Measurements from ENCODE around the gene SMAD3. TPM values are rescaled to one million over a fixed set of nuclear protein-coding genes. Genes with fewer than 3 reads are reported as not detected.

The SMAD3 gene
- polyA plus RNA-seq, 1 donor from 2014 or later, result 1.0 TPM

DNA sequence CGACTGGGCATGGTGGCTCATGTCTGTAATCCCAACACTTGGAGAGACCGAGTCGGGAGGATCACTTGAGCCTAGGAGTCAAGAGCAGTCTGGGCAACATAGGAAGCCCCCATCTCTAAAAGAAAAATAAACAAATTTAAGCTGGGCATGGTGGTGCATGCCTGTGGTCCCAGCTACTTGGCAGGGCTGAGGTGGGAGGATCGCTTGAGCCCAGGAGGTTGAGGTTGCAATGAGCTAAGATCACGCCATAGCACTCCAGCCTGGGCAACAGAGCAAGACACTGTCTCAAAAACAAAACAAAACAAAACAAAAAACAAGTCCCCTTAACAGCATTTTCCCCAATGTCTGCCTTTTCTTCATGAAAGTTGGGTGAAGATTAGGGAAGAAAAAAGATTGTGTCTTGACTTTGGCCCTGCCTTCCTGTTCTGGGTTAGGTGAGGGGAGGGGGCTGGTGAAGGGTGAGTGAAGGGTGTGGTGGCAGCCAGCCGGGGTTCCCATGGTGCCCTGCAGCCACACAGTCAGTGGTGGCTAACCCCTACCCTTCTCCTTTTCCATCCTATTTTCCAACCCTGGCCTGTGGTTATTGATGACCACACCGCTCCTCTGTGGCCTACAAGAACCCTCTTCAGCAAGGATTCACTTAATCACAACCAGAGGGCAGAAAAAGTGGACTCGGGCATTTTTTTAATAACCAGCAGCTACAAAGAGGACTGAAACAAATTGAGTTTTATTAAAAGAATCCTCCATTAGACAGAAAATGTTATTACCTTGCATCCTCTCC, 28.4 kb upstream of the SMAD3 start:
- Histone ChIP-seq H3K36me3 (ENCODE audit: insufficient read depth, low read length) (no peaks in the 10 kb centered on the region), H2AFZ (ENCODE audit: low read depth, low read length) (no peak overlapping the region), H3K79me2 (replicated peaks; ENCODE audit: insufficient read depth, low read length) (no peaks in the 10 kb centered on the region), H3K9ac (ENCODE audit: low read length) (no peak overlapping the region), H3K4me3 (ENCODE audit: low read length) (no peak overlapping the region), H4K20me1 (ENCODE audit: insufficient read depth) (no peaks in the 10 kb centered on the region), H3K27me3 (ENCODE audit: insufficient read depth, low read depth, low read length) (no peaks in the 10 kb centered on the region), H3K4me2 (ENCODE audit: low read length) (no peak overlapping the region), H3K27ac (ENCODE audit: low read length) (no peak overlapping the region), H3K9me3 (ENCODE audit: low read length) (no peaks in the 10 kb centered on the region), H3F3A (ENCODE audit: insufficient read depth, low read length, poor library complexity, severe bottlenecking) (no peaks in the 10 kb centered on the region), H3K9me2 (ENCODE audit: insufficient read depth, low read length) (no peaks in the 10 kb centered on the region)
- TF ChIP-seq RAD21 (conservative IDR thresholded peaks at IDR 0.05) (no peak), TAF1 (IDR thresholded peaks at IDR 0.05; ENCODE audit: low read depth) (no peak)

DNA sequence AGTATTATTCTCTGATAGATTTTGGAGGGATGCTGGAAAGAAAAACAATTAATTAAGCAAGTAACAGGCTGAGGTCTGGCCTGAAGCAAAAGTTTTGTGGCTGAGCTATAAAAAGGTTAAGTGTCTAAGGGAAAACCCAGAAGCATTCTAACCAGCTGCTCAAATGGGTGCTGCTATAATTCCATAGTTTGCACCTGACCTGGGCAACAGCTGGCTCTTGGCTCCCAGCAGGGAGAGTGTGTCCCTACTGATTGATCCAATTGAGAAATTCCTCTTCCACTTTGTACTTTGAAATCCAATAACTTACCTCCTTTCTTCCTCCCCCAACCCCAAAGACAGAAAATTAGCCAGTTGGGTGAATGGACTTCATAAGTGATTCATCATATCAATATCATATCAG, 27.7 kb upstream of the SMAD3 start:
- Histone ChIP-seq H3K9me3 (ENCODE audit: low read length) (no peaks in the 10 kb centered on the region), H3K27me3 (ENCODE audit: insufficient read depth, low read depth, low read length) (no peaks in the 10 kb centered on the region), H3K4me3 (ENCODE audit: low read length) (no peak overlapping the region), H2AFZ (ENCODE audit: low read depth, low read length) (no peak overlapping the region), H3K9ac (ENCODE audit: low read length) (no peak overlapping the region), H3K79me2 (replicated peaks; ENCODE audit: insufficient read depth, low read length) (no peaks in the 10 kb centered on the region), H3K36me3 (ENCODE audit: insufficient read depth, low read length) (no peaks in the 10 kb centered on the region), H4K20me1 (ENCODE audit: insufficient read depth) (no peaks in the 10 kb centered on the region), H3K27ac (ENCODE audit: low read length) (no peak overlapping the region), H3K4me2 (ENCODE audit: low read length) (no peak overlapping the region), H3F3A (ENCODE audit: insufficient read depth, low read length, poor library complexity, severe bottlenecking) (no peaks in the 10 kb centered on the region), H3K9me2 (ENCODE audit: insufficient read depth, low read length) (no peaks in the 10 kb centered on the region)
- TF ChIP-seq EP300 (conservative IDR thresholded peaks at IDR 0.05; ENCODE audit: poor library complexity, severe bottlenecking) (no peak), SMC3 (conservative IDR thresholded peaks at IDR 0.05; ENCODE audit: poor library complexity) (no peak), POLR2AphosphoS5 (IDR thresholded peaks at IDR 0.05) (no peak), TAF1 (IDR thresholded peaks at IDR 0.05; ENCODE audit: low read depth) (no peak), MXI1 (conservative IDR thresholded peaks at IDR 0.05; ENCODE audit: poor library complexity, severe bottlenecking) (no peak), EZH2 (IDR thresholded peaks at IDR 0.05; ENCODE audit: borderline replicate concordance, insufficient read depth, low read length, poor library complexity, severe bottlenecking) (no peak)

GRCh38 chr15:67038736-67039135, 26.7 kb upstream of the SMAD3 start:
- no peak overlapping the region for H3K27ac ChIP-seq (ENCODE audit: low read length)
- no peaks in the 10 kb centered on the region for H3K36me3 ChIP-seq (ENCODE audit: insufficient read depth, low read length)
- no peaks in the 10 kb centered on the region for H4K20me1 ChIP-seq (ENCODE audit: insufficient read depth)
- no peaks in the 10 kb centered on the region for H3K9me3 ChIP-seq (ENCODE audit: low read length)
- H3K27me3 ChIP-seq (ENCODE audit: insufficient read depth, low read depth, low read length), result no peaks in the 10 kb centered on the region
- no peak overlapping the region for H3K9ac ChIP-seq (ENCODE audit: low read length)
- TF ChIP-seq REST (IDR thresholded peaks at IDR 0.05; ENCODE audit: borderline replicate concordance) (no peak), POLR2AphosphoS5 (IDR thresholded peaks at IDR 0.05) (no peak), EP300 (conservative IDR thresholded peaks at IDR 0.05; ENCODE audit: poor library complexity, severe bottlenecking) (no peak), SMC3 (conservative IDR thresholded peaks at IDR 0.05; ENCODE audit: poor library complexity) (no peak), EZH2 (IDR thresholded peaks at IDR 0.05; ENCODE audit: borderline replicate concordance, insufficient read depth, low read length, poor library complexity, severe bottlenecking) (no peak), MXI1 (conservative IDR thresholded peaks at IDR 0.05; ENCODE audit: poor library complexity, severe bottlenecking) (no peak), RAD21 (conservative IDR thresholded peaks at IDR 0.05) (no peak), TAF1 (IDR thresholded peaks at IDR 0.05; ENCODE audit: low read depth) (no peak)
- TF ChIP-seq, protein P1, sequence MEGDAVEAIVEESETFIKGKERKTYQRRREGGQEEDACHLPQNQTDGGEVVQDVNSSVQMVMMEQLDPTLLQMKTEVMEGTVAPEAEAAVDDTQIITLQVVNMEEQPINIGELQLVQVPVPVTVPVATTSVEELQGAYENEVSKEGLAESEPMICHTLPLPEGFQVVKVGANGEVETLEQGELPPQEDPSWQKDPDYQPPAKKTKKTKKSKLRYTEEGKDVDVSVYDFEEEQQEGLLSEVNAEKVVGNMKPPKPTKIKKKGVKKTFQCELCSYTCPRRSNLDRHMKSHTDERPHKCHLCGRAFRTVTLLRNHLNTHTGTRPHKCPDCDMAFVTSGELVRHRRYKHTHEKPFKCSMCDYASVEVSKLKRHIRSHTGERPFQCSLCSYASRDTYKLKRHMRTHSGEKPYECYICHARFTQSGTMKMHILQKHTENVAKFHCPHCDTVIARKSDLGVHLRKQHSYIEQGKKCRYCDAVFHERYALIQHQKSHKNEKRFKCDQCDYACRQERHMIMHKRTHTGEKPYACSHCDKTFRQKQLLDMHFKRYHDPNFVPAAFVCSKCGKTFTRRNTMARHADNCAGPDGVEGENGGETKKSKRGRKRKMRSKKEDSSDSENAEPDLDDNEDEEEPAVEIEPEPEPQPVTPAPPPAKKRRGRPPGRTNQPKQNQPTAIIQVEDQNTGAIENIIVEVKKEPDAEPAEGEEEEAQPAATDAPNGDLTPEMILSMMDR (IDR thresholded peaks at IDR 0.05; ENCODE audit: poor library complexity, severe bottlenecking), result no peak
- no peak overlapping the region for H3K4me2 ChIP-seq (ENCODE audit: low read length)
- H3K9me2 ChIP-seq (ENCODE audit: insufficient read depth, low read length), result no peaks in the 10 kb centered on the region
- no peaks in the 10 kb centered on the region for H3K79me2 ChIP-seq (replicated peaks; ENCODE audit: insufficient read depth, low read length)
- no peak overlapping the region for H3K4me3 ChIP-seq (ENCODE audit: low read length)
- no peak overlapping the region for H2AFZ ChIP-seq (ENCODE audit: low read depth, low read length)
- H3F3A ChIP-seq (ENCODE audit: insufficient read depth, low read length, poor library complexity, severe bottlenecking), result no peaks in the 10 kb centered on the region

Measured in neural cell (in vitro differentiated cells).